B cell (primary cell): ENCODE measurements around the gene VPS41.

Source experiments
- CTCF ChIP-seq: fragments of 200-600 bp; IDR thresholded peaks from one replicate; pipeline ENCODE4 v1.8.0; 2022; ENCODE audit warnings: antibody characterized with exemption, mild to moderate bottlenecking
- EZH2 ChIP-seq: IDR thresholded peaks from 2 replicates; pipeline ENCODE4 v1.6.1; 2012; ENCODE audit warnings: borderline replicate concordance, low read depth, mild to moderate bottlenecking, moderate library complexity, low read length; ENCODE audit not compliant: insufficient read depth, poor library complexity, severe bottlenecking

GRCh38 chr7:38908759-38909335 is at the start of gene VPS41:
- no peak for TF ChIP-seq CTCF
- no peak for TF ChIP-seq EZH2
